GM21786 (cell line): ENCODE results near the gene CLUH.
"Not testable (repeated sequence)": the region's sequence is repeated elsewhere in the genome, so short reads cannot be mapped to it uniquely, and the experiment has no call there.

ENCODE experiments used
- ATAC-seq: cut with Tn5 transposase; IDR thresholded peaks from one replicate; pipeline ENCODE4 v1.9.1; 2021; ENCODE audit not compliant: unreplicated experiment

The CLUH gene

GRCh38 chr17:2690165-2691068 lies 21.1 kb downstream of the CLUH start:
- no peak for ATAC-seq

GRCh38 chr17:2689411-2690164 lies 22.0 kb downstream of the CLUH start:
- ATAC-seq: no peak

- ATAC-seq: no peak
These were observed 22.9 kb downstream of the CLUH start for GRCh38 chr17:2688351-2689342.

- no peak for ATAC-seq
These were observed 24.5 kb downstream of the CLUH start for GRCh38 chr17:2687074-2687418.

- no peak for ATAC-seq
These were observed 25.9 kb downstream of the CLUH start for GRCh38 chr17:2685696-2686095.

- no peak for ATAC-seq
These were observed 27.0 kb downstream of the CLUH start for GRCh38 chr17:2684549-2684948.

GRCh38 chr17:2683912-2684311 lies 27.7 kb downstream of the CLUH start:
- ATAC-seq: no peak

GRCh38 chr17:2682176-2682938 lies 29.2 kb downstream of the CLUH start:
- ATAC-seq: no peak

- ATAC-seq: no peak
These were observed 29.9 kb downstream of the CLUH start for GRCh38 chr17:2681650-2682049.

GRCh38 chr17:2680961-2681360 lies 30.6 kb downstream of the CLUH start:
- ATAC-seq: no peak

GRCh38 chr17:2679247-2679646 lies 32.3 kb downstream of the CLUH start:
- ATAC-seq: not testable (repeated sequence)

- no peak for ATAC-seq
These were observed 39.5 kb downstream of the CLUH start for GRCh38 chr17:2672026-2672425.

GRCh38 chr17:2660410-2660809 lies 51.2 kb downstream of the CLUH start:
- not testable (repeated sequence) for ATAC-seq

- ATAC-seq: not testable (repeated sequence)
These were observed 52.2 kb downstream of the CLUH start for GRCh38 chr17:2659337-2659736.

- ATAC-seq: no peak
These were observed 55.3 kb downstream of the CLUH start for GRCh38 chr17:2656283-2656682.

- ATAC-seq: no peak
These were observed 56.0 kb downstream of the CLUH start for GRCh38 chr17:2655546-2655945.

- not testable (repeated sequence) for ATAC-seq
These were observed 58.7 kb downstream of the CLUH start for GRCh38 chr17:2652911-2653310.

GRCh38 chr17:2649191-2649590 lies 62.4 kb downstream of the CLUH start:
- no peak for ATAC-seq

GRCh38 chr17:2647957-2648356 lies 63.6 kb downstream of the CLUH start:
- no peak for ATAC-seq

- ATAC-seq: no peak
These were observed 66.6 kb downstream of the CLUH start for GRCh38 chr17:2644971-2645370.
